Tibial nerve (tissue), 4 donors: ENCODE measurements around the gene UBE2C. TPM values are rescaled to one million over a fixed set of nuclear protein-coding genes. Genes with fewer than 3 reads are reported as not detected.
"Not testable (repeated sequence)": the region's sequence is repeated elsewhere in the genome, so short reads cannot be mapped to it uniquely, and the experiment has no call there.

Experiments used
- DNase-seq, 2 donors: peaks; one replicate each; pipeline ENCODE4 v3.0.0-alpha.2; 2019; ENCODE audit warnings: low spot score in 2 of 2
- H3K27ac ChIP-seq, 4 donors: fragments of 200-600 bp; sonication (generic) in 3 of 4; one replicate each; pipeline ENCODE4 v1.5.1; 2017 to 2019; ENCODE audit warnings: mild to moderate bottlenecking in 1 of 4
- H3K27me3 ChIP-seq, 2 donors: fragments of 200-600 bp; sonication (generic) in 1 of 2; one replicate each; pipeline versions ENCODE4 v1.5.1 to v1.6.0; 2017 to 2019
- H3K36me3 ChIP-seq, 3 donors: fragments of 200-600 bp; sonication (generic); one replicate each; pipeline ENCODE4 v1.5.1; 2018 to 2019
- H3K4me1 ChIP-seq, 4 donors: fragments of 200-600 bp; sonication (generic) in 3 of 4; one replicate each; pipeline ENCODE4 v1.5.1; 2017 to 2019
- H3K4me3 ChIP-seq, 4 donors: fragments of 200-600 bp; sonication (generic) in 3 of 4; one replicate each; pipeline ENCODE4 v1.5.1; 2017 to 2019; ENCODE audit warnings: mild to moderate bottlenecking in 1 of 4, moderate library complexity in 1 of 4
- H3K9me3 ChIP-seq, 4 donors: fragments of 200-600 bp; sonication (generic) in 3 of 4; one replicate each; pipeline ENCODE4 v1.5.1; 2017 to 2019
- CTCF ChIP-seq, 5 experiments: fragments of 200-600 bp in 3 of 5; fragments of 450-650 bp in 2 of 5; sonication (generic) in 3 of 5; IDR thresholded peaks; one replicate each; pipeline ENCODE4 v1.5.1; 2016 to 2019; ENCODE audit warnings: antibody characterized with exemption in 5 of 5, mild to moderate bottlenecking in 3 of 5, moderate library complexity in 2 of 5
- EP300 ChIP-seq, 2 donors: sonication (generic); formaldehyde crosslinking; IDR thresholded peaks; one replicate each; pipeline ENCODE4 v1.6.1; 2017; ENCODE audit warnings: antibody characterized with exemption in 2 of 2, mild to moderate bottlenecking in 1 of 2
- POLR2A ChIP-seq, 2 donors: fragments of 450-650 bp; IDR thresholded peaks; one replicate each; pipeline ENCODE4 v1.6.1; 2017; ENCODE audit warnings: antibody characterized with exemption in 2 of 2, mild to moderate bottlenecking in 2 of 2, moderate library complexity in 2 of 2
- WGBS, 2 donors: methylation state at CpG; one replicate each; pipeline ENCODE4 v1.1.5; 2018; 5-methylcytosine and 5-hydroxymethylcytosine counted together
- total RNA-seq, 4 donors: library from RNA; depleted of rRNA; stranded (reverse); fragments of >200 nt; gene quantifications; one replicate each; pipeline ENCODE4 v1.1.0, GENCODE V29; 2016

UBE2C gene
- total RNA-seq, 4 donors from 2014 or later = 0.78 to 6.9 (median 1.5) TPM; not detected in 1

- H3K4me1 ChIP-seq = peaks cover 0 to 23% (median 9%) of the 10 kb centered on the region in 4 donors
- no peaks in the 10 kb centered on the region for H3K27me3 ChIP-seq
- 62 to 73% methylated on average over 3 of the region's 3 CpGs for WGBS, 2 donors
- DNase-seq = no peak
- no peaks in the 10 kb centered on the region for H3K36me3 ChIP-seq
- no peaks in the 10 kb centered on the region for H3K9me3 ChIP-seq
- no peak overlapping the region for H3K4me3 ChIP-seq
- TF ChIP-seq POLR2A (IDR thresholded peaks at IDR 0.05) (no peak), EP300 (IDR thresholded peaks at IDR 0.05) (no peak), CTCF (IDR thresholded peaks at IDR 0.05) (no peak)
- H3K27ac ChIP-seq = no peak overlapping the region
These were observed 24.1 kb upstream of the UBE2C start for GRCh38 chr20:45788351-45788750.

GRCh38 chr20:45792317-45793118 is 19.9 kb upstream of the UBE2C start:
- H3K4me3 ChIP-seq = peak overlapping the region; percentile 75 to 96 (median 94)
- peaks cover 0 to 37% (median 8%) of the 10 kb centered on the region in 3 donors for H3K36me3 ChIP-seq
- TF ChIP-seq EP300 (IDR thresholded peaks at IDR 0.05) (no peak), POLR2A (IDR thresholded peaks at IDR 0.05) (no peak), CTCF (IDR thresholded peaks at IDR 0.05) (no peak)
- no peak for DNase-seq
- 24 to 28% methylated on average over 19 of the region's 19 CpGs for WGBS, 2 donors
- no peaks in the 10 kb centered on the region for H3K9me3 ChIP-seq
- H3K4me1 ChIP-seq = peaks cover 0 to 24% (median 9%) of the 10 kb centered on the region in 4 donors
- no peaks in the 10 kb centered on the region for H3K27me3 ChIP-seq
- peak overlapping the region; percentile 87 to 96 (median 91) for H3K27ac ChIP-seq

- no peaks in the 10 kb centered on the region for H3K9me3 ChIP-seq
- TF ChIP-seq CTCF (IDR thresholded peaks at IDR 0.05) (no peak), EP300 (IDR thresholded peaks at IDR 0.05) (no peak), POLR2A (IDR thresholded peaks at IDR 0.05) (no peak)
- 90 to 96% methylated on average over 11 of the region's 11 CpGs for WGBS, 2 donors
- no peak overlapping the region for H3K4me3 ChIP-seq
- DNase-seq = no peak
- peaks cover 0 to 54% (median 14%) of the 10 kb centered on the region in 3 donors for H3K36me3 ChIP-seq
- peaks cover 0 to 24% (median 9%) of the 10 kb centered on the region in 4 donors for H3K4me1 ChIP-seq
- no peaks in the 10 kb centered on the region for H3K27me3 ChIP-seq
- H3K27ac ChIP-seq = no peak overlapping the region
These were observed 15.9 kb upstream of the UBE2C start for GRCh38 chr20:45796337-45797065.

GRCh38 chr20:45797510-45797909 is 14.9 kb upstream of the UBE2C start:
- not testable (repeated sequence) for DNase-seq, H3K27ac ChIP-seq, H3K4me3 ChIP-seq, H3K9me3 ChIP-seq, H3K27me3 ChIP-seq
- Histone ChIP-seq H3K4me1 (peaks cover 0 to 20% (median 7%) of the 10 kb centered on the region in 4 donors), H3K36me3 (peaks cover 0 to 64% (median 14%) of the 10 kb centered on the region in 3 donors)
- no CpG with 5 or more reads among the region's 1 CpG for WGBS, 2 donors

GRCh38 chr20:45797955-45798354 is 14.5 kb upstream of the UBE2C start:
- not testable (repeated sequence) for H3K27me3 ChIP-seq, H3K27ac ChIP-seq, DNase-seq, H3K9me3 ChIP-seq, H3K4me3 ChIP-seq
- peaks cover 0 to 68% (median 17%) of the 10 kb centered on the region in 3 donors for H3K36me3 ChIP-seq
- peaks cover 0 to 15% (median 3%) of the 10 kb centered on the region in 4 donors for H3K4me1 ChIP-seq
- WGBS, 2 donors = 89 to 96% methylated on average over 3 of the region's 3 CpGs
